HG02642 (cell line): ENCODE measurements around the gene MCOLN2.

Experiments
- ATAC-seq: cut with Tn5 transposase; IDR thresholded peaks from one replicate; pipeline ENCODE4 v1.9.1; 2021; ENCODE audit warnings: mild to moderate bottlenecking; ENCODE audit not compliant: unreplicated experiment, poor library complexity

Gene MCOLN2

DNA sequence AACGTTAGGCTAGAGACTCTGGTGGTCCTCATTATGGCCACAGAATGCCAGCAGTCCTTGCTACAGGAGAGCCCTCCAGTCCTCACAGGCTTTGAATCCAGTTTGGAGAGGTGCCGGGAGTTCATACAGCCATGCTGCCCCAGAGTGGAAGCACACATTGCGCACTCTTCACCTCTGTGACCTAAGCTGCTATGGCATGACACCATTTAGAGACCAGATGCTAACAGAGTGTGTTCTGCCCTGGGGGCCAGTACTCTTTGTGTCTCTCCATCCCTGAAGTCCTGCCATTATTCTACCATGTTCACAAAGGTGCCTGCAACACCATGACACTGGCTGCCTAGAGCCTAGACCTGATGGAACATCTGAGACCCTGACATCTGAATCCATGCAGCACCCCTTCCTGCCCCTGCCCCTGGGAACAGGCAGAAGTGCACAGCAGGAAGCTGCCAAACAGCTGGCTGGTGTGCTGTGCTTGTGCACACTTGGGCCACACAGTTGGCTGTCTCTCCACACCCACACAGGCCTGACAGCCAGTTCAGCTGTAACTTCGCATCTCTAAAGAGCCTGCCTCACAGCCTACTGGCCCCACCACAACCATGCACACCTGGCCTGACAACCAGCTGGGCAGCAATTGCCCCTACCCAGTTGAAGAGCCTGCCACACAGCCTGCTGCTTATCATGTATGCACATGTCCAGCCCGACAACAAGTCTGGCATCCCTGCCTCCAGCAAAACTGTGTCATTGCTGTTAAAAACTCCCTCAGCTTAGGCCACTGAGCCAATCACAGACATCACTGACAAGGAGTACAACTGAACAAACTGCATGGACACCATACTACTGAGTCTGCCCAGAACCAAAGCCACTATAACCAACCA lies 49.1 kb downstream of the MCOLN2 start:
- ATAC-seq = peak; percentile 28

DNA sequence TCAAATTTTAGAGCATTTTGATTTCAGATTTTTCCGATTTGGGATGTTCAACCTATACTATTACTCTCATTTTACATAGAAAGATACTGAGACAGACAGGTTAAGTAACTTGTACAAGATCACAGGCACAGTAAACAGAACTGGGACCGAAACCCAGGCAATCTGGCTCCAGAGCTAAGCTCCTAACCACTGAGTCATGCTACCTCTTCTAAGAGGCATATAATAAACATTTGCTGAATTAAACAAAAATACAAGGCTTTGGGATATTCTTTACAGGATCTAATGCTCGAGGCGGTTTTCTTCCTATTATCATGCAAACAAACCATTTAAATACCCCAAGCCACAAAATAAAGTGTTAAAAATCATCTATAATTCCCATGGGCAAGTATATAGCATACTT lies 50.3 kb downstream of the MCOLN2 start:
- no peak for ATAC-seq

DNA sequence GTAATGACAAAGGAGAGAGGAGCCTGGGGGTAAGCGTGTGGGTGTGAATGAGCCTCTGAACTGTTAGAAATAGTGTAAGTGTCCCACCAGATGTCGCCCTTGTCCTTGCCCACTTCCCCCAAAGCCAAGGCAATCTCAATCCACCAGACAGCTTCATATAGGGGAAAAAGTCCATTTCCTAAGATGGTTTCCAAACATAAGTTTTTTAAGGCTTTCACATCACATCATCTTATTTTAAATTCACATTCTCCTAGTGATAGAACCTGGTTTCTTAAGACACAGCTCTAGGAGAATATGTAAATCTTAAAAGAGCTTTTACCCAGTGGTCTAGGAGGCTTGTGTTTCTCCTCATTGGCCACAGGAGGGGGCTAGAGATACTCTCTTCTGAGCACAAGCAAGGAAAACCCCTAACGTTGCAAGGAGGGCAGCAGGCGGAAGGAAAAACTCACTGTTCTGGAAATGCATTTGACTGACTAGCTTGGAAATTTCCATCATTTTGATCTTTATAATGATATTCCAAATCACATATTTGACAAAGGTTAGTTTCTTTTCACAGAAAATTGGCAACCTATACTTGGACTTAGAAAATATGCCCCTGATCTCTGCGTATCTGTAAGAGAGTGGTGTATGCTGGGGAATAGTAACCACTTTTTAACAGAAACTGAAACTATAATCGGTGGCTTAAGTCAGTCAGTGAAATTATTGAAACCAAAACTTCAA lies 52.0 kb downstream of the MCOLN2 start:
- ATAC-seq = peak; percentile 87

DNA sequence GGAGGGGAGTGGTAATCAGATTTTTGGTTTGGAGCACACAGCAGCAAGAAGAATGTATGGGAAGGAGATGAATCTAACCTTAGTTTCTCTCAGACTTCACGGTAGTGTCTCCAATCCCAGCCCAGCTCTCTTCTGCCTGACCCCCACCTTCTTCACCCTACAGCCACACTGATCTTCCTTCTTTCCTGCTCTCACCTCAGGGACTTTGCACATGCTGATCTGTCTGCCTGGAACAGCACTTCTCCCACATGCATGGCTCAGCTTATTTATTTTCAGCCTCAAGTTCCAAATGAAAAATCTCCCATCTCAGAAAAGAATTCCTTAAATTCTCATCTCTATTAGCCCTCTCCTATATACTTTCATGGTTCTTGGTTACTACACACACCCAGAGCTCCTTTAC lies 55.1 kb downstream of the MCOLN2 start:
- ATAC-seq = no peak

GRCh38 chr1:84940481-84940880 lies 56.4 kb downstream of the MCOLN2 start:
- no peak for ATAC-seq

- ATAC-seq = no peak
Observed at GRCh38 chr1:84939761-84940160, 57.2 kb downstream of the MCOLN2 start.

- no peak for ATAC-seq
Observed at GRCh38 chr1:84939151-84939550, 57.8 kb downstream of the MCOLN2 start.

- ATAC-seq = peak; percentile 54
Observed at GRCh38 chr1:84936116-84936810, 60.6 kb downstream of the MCOLN2 start.

GRCh38 chr1:84933011-84933611 lies 63.8 kb downstream of the MCOLN2 start:
- no peak for ATAC-seq

GRCh38 chr1:84930831-84931230 lies 66.1 kb downstream of the MCOLN2 start:
- ATAC-seq = no peak

- ATAC-seq = no peak
Observed at GRCh38 chr1:84930329-84930728, 66.6 kb downstream of the MCOLN2 start.

GRCh38 chr1:84929581-84929980 lies 67.3 kb downstream of the MCOLN2 start:
- ATAC-seq = no peak

DNA sequence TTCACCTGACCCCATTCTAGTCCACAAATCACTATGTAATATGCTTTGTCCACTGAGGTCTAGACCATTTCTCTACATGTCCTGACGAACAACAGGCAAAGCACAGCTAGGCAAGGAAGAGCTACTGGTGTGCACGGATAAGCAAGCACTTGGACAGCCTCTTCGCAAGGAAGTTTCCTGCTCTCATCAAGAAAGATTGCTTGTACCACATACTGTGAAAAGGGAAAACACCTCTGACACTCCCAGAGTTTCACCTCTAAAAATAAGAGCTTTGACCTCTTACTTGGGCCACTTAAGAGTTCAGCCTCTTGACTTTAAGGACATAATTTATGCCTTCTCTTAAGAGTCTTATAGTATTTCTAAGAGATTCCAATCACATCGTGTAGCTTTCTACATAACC lies 67.9 kb downstream of the MCOLN2 start:
- no peak for ATAC-seq

GRCh38 chr1:84923317-84923716 lies 73.6 kb downstream of the MCOLN2 start:
- no peak for ATAC-seq

- ATAC-seq = no peak
Observed at GRCh38 chr1:84920159-84920558, 76.8 kb downstream of the MCOLN2 start.

DNA sequence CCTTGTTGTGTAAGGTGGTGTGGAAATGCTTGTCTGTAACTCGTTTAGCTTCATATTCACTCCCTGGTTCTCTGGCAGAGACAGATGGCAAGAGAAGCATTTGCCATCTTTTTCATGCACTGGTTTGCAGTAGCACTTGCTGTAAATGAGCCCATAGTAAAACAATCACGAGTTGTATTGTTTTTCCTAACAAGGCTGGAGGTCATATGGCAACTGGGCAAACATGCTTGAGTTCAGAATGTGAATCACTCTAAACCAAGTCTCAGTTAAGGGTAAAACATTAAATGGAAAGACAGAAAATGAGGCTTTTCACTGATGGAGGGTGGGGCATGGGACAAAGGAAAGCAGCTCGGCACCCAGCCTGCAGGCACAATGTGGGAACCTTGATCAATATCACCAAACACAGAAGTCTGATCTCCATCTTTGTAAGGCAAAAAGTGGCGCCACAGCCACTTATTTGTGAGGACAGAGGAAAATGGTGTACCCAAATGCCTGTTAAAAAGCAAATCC lies 77.4 kb downstream of the MCOLN2 start:
- ATAC-seq = no peak

- ATAC-seq = no peak
Observed at GRCh38 chr1:84918726-84919336, 78.1 kb downstream of the MCOLN2 start.

DNA sequence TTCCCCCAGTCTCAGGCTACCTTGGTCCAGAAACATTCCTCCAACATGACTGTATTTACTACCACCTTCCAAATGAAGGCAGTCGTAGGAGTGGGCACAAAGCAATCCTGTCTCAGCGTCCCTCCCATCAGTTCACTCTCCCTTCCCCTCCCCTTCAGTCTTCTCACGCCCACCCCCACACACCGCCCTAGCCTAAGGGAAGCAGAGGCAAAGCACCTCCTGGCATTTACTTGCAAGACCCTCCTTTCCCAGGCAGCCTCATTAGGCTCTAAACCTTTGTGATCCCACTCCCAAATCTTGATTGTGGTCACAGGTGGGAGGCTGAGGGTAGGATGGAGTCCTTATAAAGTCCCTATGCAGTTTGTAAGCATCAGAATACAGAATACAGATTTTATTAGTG lies 80.0 kb downstream of the MCOLN2 start:
- ATAC-seq = no peak

DNA sequence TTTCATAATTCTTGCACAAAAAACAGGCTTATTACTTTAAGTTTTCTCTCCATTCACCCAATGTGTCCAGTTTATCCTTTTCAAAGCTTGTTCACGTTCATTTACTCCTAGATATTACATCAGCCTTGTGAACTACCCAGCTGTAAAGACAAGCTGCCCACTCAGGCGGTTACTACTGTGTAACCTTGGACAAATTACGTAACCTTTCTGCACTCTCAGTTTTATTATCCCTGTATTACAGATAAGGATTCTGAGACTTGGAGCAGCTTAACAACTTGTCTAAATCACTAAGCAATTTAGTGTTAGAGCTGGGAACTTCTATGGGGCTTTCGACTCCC lies 83.4 kb downstream of the MCOLN2 start:
- no peak for ATAC-seq
